ENCODE data around the gene CLCN7. TPM values are rescaled to one million over a fixed set of nuclear protein-coding genes. Genes with fewer than 3 reads are reported as not detected.

The CLCN7 gene
- total and polyA plus RNA-seq, 4 experiments from 2014 or later = 18.1 to 111 (median 67.3) TPM

DNA sequence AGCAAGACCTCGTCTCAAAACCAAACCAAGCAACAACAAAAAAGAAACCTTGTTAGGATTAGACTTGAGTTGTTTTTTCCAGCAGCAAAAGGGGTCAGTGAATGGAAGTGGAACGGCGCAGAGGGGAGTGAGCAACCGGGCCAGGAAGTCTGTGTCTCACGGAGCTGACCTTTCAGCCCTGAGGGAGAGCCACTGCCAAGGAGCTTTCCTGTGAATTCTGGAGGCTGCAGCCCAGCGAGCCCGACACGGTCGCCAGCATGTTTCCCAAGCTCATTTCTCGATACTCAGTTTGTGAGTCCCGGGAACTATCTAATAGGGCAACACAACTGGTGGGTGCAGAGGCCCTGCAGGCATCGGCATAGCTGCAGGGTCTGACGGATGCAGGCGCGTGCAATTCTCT, 37.9 kb upstream of the CLCN7 start:
- POLR2A ChIA-PET (ENCODE audit: partially characterized antibody) = no interaction called here

DNA sequence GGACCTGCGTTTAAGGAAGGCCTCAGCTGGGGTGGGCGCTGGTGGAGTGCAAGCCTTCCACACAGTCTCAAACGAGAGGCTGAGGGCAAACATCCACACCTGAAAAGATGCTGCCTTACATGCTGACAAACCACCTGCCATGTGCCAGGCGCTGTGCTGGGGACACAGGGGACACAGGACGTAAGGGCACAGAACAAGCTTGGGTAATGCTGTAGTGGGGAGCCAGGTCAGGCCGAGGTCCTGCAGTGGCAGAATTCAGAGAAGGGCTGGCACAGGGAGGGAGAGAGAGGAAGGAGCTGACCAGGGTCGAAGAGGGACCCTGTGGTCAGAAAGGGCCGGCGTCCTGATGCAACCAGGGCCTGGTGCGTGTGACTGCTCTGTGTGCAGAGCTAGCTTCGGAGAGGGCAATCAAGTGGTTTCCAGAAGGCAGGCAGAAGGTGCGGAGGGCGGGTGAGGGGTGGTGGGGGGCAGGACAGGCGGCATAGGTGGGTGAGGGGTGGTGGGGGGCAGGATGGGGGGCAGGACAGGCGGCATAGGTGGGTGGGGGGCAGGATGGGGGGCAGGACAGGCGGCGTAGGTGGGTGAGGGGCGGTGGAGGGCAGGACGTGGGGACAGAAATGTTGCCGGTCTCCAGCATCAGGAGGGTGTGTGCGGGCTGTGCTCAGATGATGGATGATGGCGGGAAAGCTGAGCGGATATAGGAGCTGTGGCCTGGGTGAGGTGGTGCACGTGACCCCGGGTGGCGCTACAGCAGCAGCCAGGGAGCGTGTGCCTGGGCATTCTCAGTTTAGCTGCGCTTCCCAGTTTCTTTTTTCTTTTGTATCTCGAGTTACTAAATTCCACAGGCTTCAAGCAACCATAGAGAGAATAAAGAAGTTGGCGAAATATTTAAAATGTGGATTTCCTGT, 37.1 kb upstream of the CLCN7 start:
- intact Hi-C loops (cut with micrococcal nuclease) = no loop called here
- no peaks in the 10 kb centered on the region for H3K4me1 Mint-ChIP-seq
- no peak overlapping the region for H3K4me3 Mint-ChIP-seq
- Histone ChIP-seq H3K9me3 (ENCODE audit: control insufficient read depth in 1 of 2, low read length in 2 of 2) (no peaks in the 10 kb centered on the region), H3K27me3 (ENCODE audit: insufficient read depth, low read length) (no peaks in the 10 kb centered on the region), H3K4me1 (ENCODE audit: insufficient read depth, low read length) (no peaks in the 10 kb centered on the region), H3K27ac (ENCODE audit: low read depth, low read length) (no peak overlapping the region), H3K36me3 (ENCODE audit: insufficient read depth, low read length) (no peaks in the 10 kb centered on the region), H3K4me3 (ENCODE audit: low read length in 2 of 2) (no peak overlapping the region)
- no peak for DNase-seq
- H3K27me3 Mint-ChIP-seq = no peaks in the 10 kb centered on the region
- CTCF ChIA-PET (ENCODE audit: partially characterized antibody) = no interaction called here
- no peak overlapping the region for H3K27ac Mint-ChIP-seq
- H3K36me3 Mint-ChIP-seq = peaks cover 6 to 8% of the 10 kb centered on the region in 2 donors
- peaks cover 0 to 5% (median 3%) of the 10 kb centered on the region in 8 donors for H3K9me3 Mint-ChIP-seq
- POLR2A ChIA-PET (ENCODE audit: partially characterized antibody) = interaction anchor here (0.7 kb wide), 1 partner anchor 24 kb away, joined by 3 read pairs; no protein-coding TSS in a partner anchor

More for the DNA sequence above, 37.9 kb upstream of the CLCN7 start:
- intact Hi-C loops (cut with micrococcal nuclease) = no loop called here
- H3K4me3 Mint-ChIP-seq = peak overlapping the region in 1 of 8 donors; percentile 20
- no peaks in the 10 kb centered on the region for H3K9me3 ChIP-seq (ENCODE audit: control insufficient read depth in 1 of 2, low read length in 2 of 2)
- H3K9me3 Mint-ChIP-seq = peaks cover 0 to 5% (median 3%) of the 10 kb centered on the region in 8 donors
- H3K27me3 Mint-ChIP-seq = no peaks in the 10 kb centered on the region
- H3K27ac Mint-ChIP-seq = no peak overlapping the region
- H3K36me3 Mint-ChIP-seq = peaks cover 4 to 6% of the 10 kb centered on the region in 2 donors
- no peaks in the 10 kb centered on the region for H3K4me1 ChIP-seq (ENCODE audit: insufficient read depth, low read length)
- no peak overlapping the region for H3K4me3 ChIP-seq (ENCODE audit: low read length in 2 of 2)
- CTCF ChIA-PET (ENCODE audit: partially characterized antibody) = no interaction called here
- H3K36me3 ChIP-seq (ENCODE audit: insufficient read depth, low read length) = no peaks in the 10 kb centered on the region
- H3K27me3 ChIP-seq (ENCODE audit: insufficient read depth, low read length) = no peaks in the 10 kb centered on the region
- no peaks in the 10 kb centered on the region for H3K4me1 Mint-ChIP-seq
- DNase-seq = no peak
- no peak overlapping the region for H3K27ac ChIP-seq (ENCODE audit: low read depth, low read length)

DNA sequence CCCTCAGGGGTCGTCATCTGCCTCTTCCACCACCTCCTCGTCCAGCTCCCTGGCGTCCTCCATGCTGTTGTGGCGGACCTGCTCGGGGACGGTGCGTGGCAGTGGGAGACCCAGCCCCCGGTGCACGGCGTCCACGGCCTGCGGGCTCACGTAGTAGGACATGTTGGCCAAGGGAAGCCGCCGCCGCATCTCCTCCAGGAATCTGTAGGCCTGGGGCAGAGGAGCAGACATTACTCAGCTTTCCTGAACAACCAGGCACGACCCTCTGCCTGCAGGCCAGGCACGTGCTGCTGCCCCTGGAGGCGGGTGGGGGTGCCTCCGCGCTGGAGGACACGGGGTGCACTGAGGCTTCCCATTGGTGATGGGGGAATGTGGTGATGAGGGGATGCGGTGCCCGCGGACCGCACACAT, 36.1 kb upstream of the CLCN7 start:
- CTCF ChIA-PET (ENCODE audit: partially characterized antibody) = no interaction called here
- no peaks in the 10 kb centered on the region for H3K27me3 ChIP-seq (ENCODE audit: insufficient read depth, low read length)
- H3K4me1 Mint-ChIP-seq = peaks cover 0 to 2% (median 0%) of the 10 kb centered on the region in 4 donors
- POLR2A ChIA-PET (ENCODE audit: partially characterized antibody) = interaction anchor here (0.7 kb wide), 1 partner anchor 25 kb away, joined by 3 read pairs; no protein-coding TSS in a partner anchor
- H3K36me3 ChIP-seq (ENCODE audit: insufficient read depth, low read length) = no peaks in the 10 kb centered on the region
- no peak overlapping the region for H3K4me3 ChIP-seq (ENCODE audit: low read length in 2 of 2)
- no peaks in the 10 kb centered on the region for H3K27me3 Mint-ChIP-seq
- intact Hi-C loops (cut with micrococcal nuclease) = no loop called here
- H3K4me1 ChIP-seq (ENCODE audit: insufficient read depth, low read length) = no peaks in the 10 kb centered on the region
- no peaks in the 10 kb centered on the region for H3K9me3 ChIP-seq (ENCODE audit: control insufficient read depth in 1 of 2, low read length in 2 of 2)
- no peak overlapping the region for H3K4me3 Mint-ChIP-seq
- H3K27ac ChIP-seq (ENCODE audit: low read depth, low read length) = no peak overlapping the region
- peaks cover 0 to 5% (median 3%) of the 10 kb centered on the region in 8 donors for H3K9me3 Mint-ChIP-seq
- no peak for DNase-seq
- peaks cover 7 to 8% of the 10 kb centered on the region in 2 donors for H3K36me3 Mint-ChIP-seq
- H3K27ac Mint-ChIP-seq = no peak overlapping the region

DNA sequence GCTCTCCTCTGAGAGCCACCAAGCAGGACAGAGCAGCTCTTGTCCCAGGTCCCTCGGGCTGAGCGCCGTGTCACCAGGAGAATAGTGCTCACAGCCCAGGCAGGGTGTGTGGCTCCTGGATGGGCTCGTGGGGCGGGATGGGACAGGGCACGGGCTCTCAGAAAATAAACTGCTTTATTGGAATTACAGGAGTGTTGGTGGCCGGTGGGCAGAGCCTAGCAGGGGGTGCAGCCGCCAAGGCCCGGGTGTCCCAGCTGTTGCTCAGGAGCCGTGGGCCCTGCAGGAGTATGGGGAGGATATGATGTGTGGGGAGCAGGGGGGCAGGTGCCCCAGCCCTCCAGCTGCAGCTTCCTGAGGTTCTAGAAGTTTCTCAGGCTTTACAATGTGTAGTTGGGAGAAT, 35.4 kb upstream of the CLCN7 start:
- POLR2A ChIA-PET (ENCODE audit: partially characterized antibody) = no interaction called here
- no peak overlapping the region for H3K27ac Mint-ChIP-seq
- H3K4me1 Mint-ChIP-seq = peaks cover 0 to 2% (median 0%) of the 10 kb centered on the region in 4 donors
- Histone ChIP-seq H3K4me3 (ENCODE audit: low read length in 2 of 2) (no peak overlapping the region), H3K27me3 (ENCODE audit: insufficient read depth, low read length) (no peaks in the 10 kb centered on the region), H3K27ac (ENCODE audit: low read depth, low read length) (no peak overlapping the region), H3K36me3 (ENCODE audit: insufficient read depth, low read length) (no peaks in the 10 kb centered on the region), H3K9me3 (ENCODE audit: control insufficient read depth in 1 of 2, low read length in 2 of 2) (no peaks in the 10 kb centered on the region), H3K4me1 (ENCODE audit: insufficient read depth, low read length) (no peaks in the 10 kb centered on the region)
- CTCF ChIA-PET (ENCODE audit: partially characterized antibody) = no interaction called here
- peaks cover 0 to 5% (median 3%) of the 10 kb centered on the region in 8 donors for H3K9me3 Mint-ChIP-seq
- H3K36me3 Mint-ChIP-seq = peaks cover 7 to 8% of the 10 kb centered on the region in 2 donors
- H3K4me3 Mint-ChIP-seq = no peak overlapping the region
- intact Hi-C loops (cut with micrococcal nuclease) = no loop called here
- no peaks in the 10 kb centered on the region for H3K27me3 Mint-ChIP-seq
- DNase-seq = no peak

DNA sequence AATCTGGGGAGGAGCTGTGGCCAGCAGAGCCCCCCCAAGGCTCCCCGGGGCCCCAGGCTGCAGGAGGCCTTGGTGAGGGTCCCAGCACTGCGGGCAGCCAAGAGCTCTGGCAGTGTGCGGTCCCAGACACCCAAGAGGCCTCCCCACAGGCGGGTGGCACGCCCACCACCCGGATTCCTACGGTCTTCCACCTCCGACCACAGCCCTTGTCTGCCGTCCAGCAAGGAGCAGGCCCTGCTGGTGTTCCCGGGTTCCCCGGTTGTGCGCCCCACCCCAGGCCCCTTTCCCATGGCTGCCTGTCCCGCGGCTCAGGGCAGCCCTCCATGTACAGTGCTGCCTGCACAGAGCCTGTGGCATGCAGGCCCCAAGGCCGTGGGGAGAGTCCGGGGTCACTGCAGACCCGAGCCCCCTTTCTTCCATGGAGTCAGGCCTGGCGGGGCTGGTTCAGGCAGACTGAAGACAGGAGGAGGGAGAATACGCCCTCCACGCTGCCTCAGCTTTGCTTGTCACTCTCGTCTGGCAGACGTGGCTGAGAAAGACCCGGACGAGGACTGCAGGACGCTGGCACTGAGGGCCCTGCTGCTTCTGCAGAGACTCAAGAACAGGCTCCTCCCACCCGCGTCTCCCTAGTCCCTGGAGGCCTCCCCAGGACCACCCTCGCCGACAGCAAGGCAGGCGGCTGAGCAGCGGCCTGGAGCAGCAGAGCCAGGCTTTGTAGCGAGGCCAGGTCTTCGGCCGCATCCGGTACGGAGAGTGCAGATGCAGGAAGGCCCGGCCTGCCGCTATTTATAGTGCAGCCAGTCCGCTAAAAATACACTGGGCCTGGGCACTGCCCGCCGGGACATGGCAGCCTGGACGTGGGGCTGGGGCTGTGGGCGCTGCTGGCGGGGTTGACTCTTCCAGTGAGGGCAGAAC, 34.7 kb upstream of the CLCN7 start:
- H3K9me3 Mint-ChIP-seq = peaks cover 0 to 4% (median 1%) of the 10 kb centered on the region in 8 donors
- no peak for DNase-seq
- no peaks in the 10 kb centered on the region for H3K27me3 Mint-ChIP-seq
- H3K27me3 ChIP-seq (ENCODE audit: insufficient read depth, low read length) = no peaks in the 10 kb centered on the region
- intact Hi-C loops (cut with micrococcal nuclease) = no loop called here
- no peaks in the 10 kb centered on the region for H3K36me3 ChIP-seq (ENCODE audit: insufficient read depth, low read length)
- H3K36me3 Mint-ChIP-seq = peaks cover 7 to 8% of the 10 kb centered on the region in 2 donors
- no peak overlapping the region for H3K27ac ChIP-seq (ENCODE audit: low read depth, low read length)
- H3K27ac Mint-ChIP-seq = no peak overlapping the region
- ChIA-PET POLR2A (ENCODE audit: partially characterized antibody) (no interaction called here), CTCF (ENCODE audit: partially characterized antibody) (no interaction called here)
- no peaks in the 10 kb centered on the region for H3K4me1 ChIP-seq (ENCODE audit: insufficient read depth, low read length)
- no peak overlapping the region for H3K4me3 Mint-ChIP-seq
- H3K4me3 ChIP-seq (ENCODE audit: low read length in 2 of 2) = no peak overlapping the region
- H3K4me1 Mint-ChIP-seq = peaks cover 0 to 2% (median 0%) of the 10 kb centered on the region in 4 donors
- no peaks in the 10 kb centered on the region for H3K9me3 ChIP-seq (ENCODE audit: control insufficient read depth in 1 of 2, low read length in 2 of 2)

DNA sequence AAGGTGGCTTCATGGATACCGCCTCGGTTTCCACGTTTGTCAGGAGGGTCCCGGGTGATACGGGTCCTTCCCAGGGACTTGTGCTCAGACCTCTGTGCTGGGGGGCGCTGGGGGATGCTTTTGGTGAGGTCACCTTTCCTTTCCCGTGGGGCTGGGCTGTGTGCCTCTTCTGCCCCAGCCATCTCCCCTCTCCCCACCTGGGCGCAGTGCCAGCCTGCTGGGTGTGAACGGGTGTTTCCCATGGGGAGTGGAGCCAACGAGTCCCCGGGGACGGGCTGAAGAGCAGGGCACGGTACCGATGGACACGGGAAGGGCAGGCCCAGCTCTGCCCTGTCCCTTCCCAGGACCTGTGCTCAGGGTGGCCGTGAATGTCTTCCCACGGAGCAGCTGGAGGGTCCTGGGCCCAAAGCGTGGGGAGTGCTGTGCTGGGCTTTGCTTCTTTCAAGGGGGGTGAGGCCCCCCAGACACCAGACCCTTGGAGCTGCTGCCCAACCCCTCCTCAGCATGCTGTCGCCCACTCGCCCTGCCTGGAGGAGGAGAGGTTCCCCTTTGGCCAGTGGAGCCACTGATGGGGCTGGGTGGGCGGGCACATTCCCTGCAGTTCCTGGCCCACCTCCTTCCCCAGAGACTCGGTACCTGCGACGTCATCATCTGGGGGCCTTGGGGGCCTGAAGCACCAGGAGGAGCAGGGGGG, 33.8 kb upstream of the CLCN7 start:
- Histone ChIP-seq H3K27me3 (ENCODE audit: insufficient read depth, low read length) (no peaks in the 10 kb centered on the region), H3K36me3 (ENCODE audit: insufficient read depth, low read length) (no peaks in the 10 kb centered on the region), H3K27ac (ENCODE audit: low read depth, low read length) (no peak overlapping the region), H3K4me3 (ENCODE audit: low read length in 2 of 2) (no peak overlapping the region), H3K4me1 (ENCODE audit: insufficient read depth, low read length) (no peaks in the 10 kb centered on the region), H3K9me3 (ENCODE audit: control insufficient read depth in 1 of 2, low read length in 2 of 2) (no peaks in the 10 kb centered on the region)
- peaks cover 0 to 3% (median 0%) of the 10 kb centered on the region in 8 donors for H3K9me3 Mint-ChIP-seq
- H3K4me3 Mint-ChIP-seq = no peak overlapping the region
- no peak overlapping the region for H3K27ac Mint-ChIP-seq
- intact Hi-C loops (cut with micrococcal nuclease) = no loop called here
- DNase-seq = no peak
- H3K4me1 Mint-ChIP-seq = peaks cover 0 to 2% (median 0%) of the 10 kb centered on the region in 4 donors
- ChIA-PET POLR2A (ENCODE audit: partially characterized antibody) (no interaction called here), CTCF (ENCODE audit: partially characterized antibody) (no interaction called here)
- peaks cover 7 to 8% of the 10 kb centered on the region in 2 donors for H3K36me3 Mint-ChIP-seq
- H3K27me3 Mint-ChIP-seq = no peaks in the 10 kb centered on the region
